ENCODE results near the gene PARD6G. TPM values are rescaled to one million over a fixed set of nuclear protein-coding genes. Genes with fewer than 3 reads are reported as not detected.

PARD6G gene
- total RNA-seq, 4 donors from 2014 or later: 2.5 to 6.6 (median 3.6) TPM

GRCh38 chr18:80202264-80202998 is 44.9 kb downstream of the PARD6G start:
- H3K27ac ChIP-seq: no peak overlapping the region
- H3K27me3 ChIP-seq: no peaks in the 10 kb centered on the region
- no peak for DNase-seq
- no peaks in the 10 kb centered on the region for H3K9me3 ChIP-seq
- TF ChIP-seq CTCF (IDR thresholded peaks at IDR 0.05): no peak
- no peaks in the 10 kb centered on the region for H3K4me1 ChIP-seq
- H3K36me3 ChIP-seq: no peaks in the 10 kb centered on the region
- H3K4me3 ChIP-seq: no peak overlapping the region

- DNase-seq: no peak
- Histone ChIP-seq H3K4me3 (no peak overlapping the region), H3K4me1 (no peaks in the 10 kb centered on the region), H3K36me3 (no peaks in the 10 kb centered on the region), H3K27me3 (no peaks in the 10 kb centered on the region), H3K27ac (no peak overlapping the region), H3K9me3 (no peaks in the 10 kb centered on the region)
- no peak for TF ChIP-seq CTCF (IDR thresholded peaks at IDR 0.05)
- TF ChIP-seq POLR2A (IDR thresholded peaks at IDR 0.05): no peak
Observed at GRCh38 chr18:80201739-80202138, 45.6 kb downstream of the PARD6G start.

- H3K4me1 ChIP-seq: no peaks in the 10 kb centered on the region
- no peaks in the 10 kb centered on the region for H3K9me3 ChIP-seq
- no peaks in the 10 kb centered on the region for H3K27me3 ChIP-seq
- no peak for DNase-seq
- TF ChIP-seq CTCF (IDR thresholded peaks at IDR 0.05) (no peak), POLR2A (IDR thresholded peaks at IDR 0.05) (no peak)
- H3K27ac ChIP-seq: no peak overlapping the region
- H3K4me3 ChIP-seq: no peak overlapping the region
- H3K36me3 ChIP-seq: no peaks in the 10 kb centered on the region
Observed at GRCh38 chr18:80200932-80201672, 46.2 kb downstream of the PARD6G start.

- Histone ChIP-seq H3K27ac (no peak overlapping the region), H3K4me1 (no peaks in the 10 kb centered on the region), H3K9me3 (no peaks in the 10 kb centered on the region), H3K4me3 (no peak overlapping the region), H3K36me3 (no peaks in the 10 kb centered on the region), H3K27me3 (no peaks in the 10 kb centered on the region)
- no peak for TF ChIP-seq CTCF (IDR thresholded peaks at IDR 0.05)
- no peak for DNase-seq
Observed at GRCh38 chr18:80200171-80200931, 47.0 kb downstream of the PARD6G start.

- Histone ChIP-seq H3K9me3 (no peaks in the 10 kb centered on the region), H3K4me3 (no peak overlapping the region), H3K27me3 (no peaks in the 10 kb centered on the region), H3K4me1 (no peaks in the 10 kb centered on the region), H3K27ac (no peak overlapping the region), H3K36me3 (no peaks in the 10 kb centered on the region)
- DNase-seq: no peak
- TF ChIP-seq CTCF (IDR thresholded peaks at IDR 0.05): no peak
- no peak for TF ChIP-seq POLR2A (IDR thresholded peaks at IDR 0.05)
Observed at GRCh38 chr18:80198994-80199748, 48.1 kb downstream of the PARD6G start.
